Suppressor macrophage treated with lipopolysaccharide for 1 hour (primary cell): Measurements from ENCODE around the gene ECHDC1.

Experiments used
- DNase-seq, 3 donors: peaks; one replicate each; pipeline ENCODE4 v3.0.0-alpha.2; 2020 to 2022

ECHDC1 gene

GRCh38 chr6:127282184-127282583, 61.2 kb downstream of the ECHDC1 start:
- DNase-seq, result no peak

GRCh38 chr6:127279815-127280214, 63.6 kb downstream of the ECHDC1 start:
- no peak for DNase-seq

GRCh38 chr6:127277878-127278843, 65.2 kb downstream of the ECHDC1 start:
- no peak for DNase-seq

GRCh38 chr6:127276331-127276730, 67.1 kb downstream of the ECHDC1 start:
- no peak for DNase-seq

GRCh38 chr6:127273499-127273898, 69.9 kb downstream of the ECHDC1 start:
- DNase-seq, result no peak

GRCh38 chr6:127272576-127272975, 70.8 kb downstream of the ECHDC1 start:
- no peak for DNase-seq

- DNase-seq, result no peak
Measured at GRCh38 chr6:127267646-127268625, 75.5 kb downstream of the ECHDC1 start.

- DNase-seq, result peak; percentile 61 to 81 (median 68)
Measured at GRCh38 chr6:127266892-127267645, 76.3 kb downstream of the ECHDC1 start.

- peak; percentile 88 to 95 (median 89) for DNase-seq
Measured at GRCh38 chr6:127266178-127266891, 77.1 kb downstream of the ECHDC1 start, which contains the start of gene RNF146. RNF146 (plus strand) TSS chr6:127266864; CDS start chr6:127280339, 13,475 bp downstream.

- no peak for DNase-seq
Measured at GRCh38 chr6:127263481-127263880, 79.9 kb downstream of the ECHDC1 start.

GRCh38 chr6:127262896-127263295, 80.5 kb downstream of the ECHDC1 start:
- DNase-seq, result no peak

- no peak for DNase-seq
Measured at GRCh38 chr6:127255286-127255685, 88.1 kb downstream of the ECHDC1 start.

- DNase-seq, result no peak
Measured at GRCh38 chr6:127249621-127250020, 93.8 kb downstream of the ECHDC1 start.

GRCh38 chr6:127247114-127248096, 96.0 kb downstream of the ECHDC1 start:
- no peak for DNase-seq

GRCh38 chr6:127243501-127243900, 99.9 kb downstream of the ECHDC1 start:
- no peak for DNase-seq
